Body of pancreas (tissue), 4 donors: ENCODE data around the gene ACER1.

Source experiments
- CTCF ChIP-seq, 7 experiments: fragments of 450-650 bp in 4 of 7; fragments of 200-600 bp in 3 of 7; sonication (generic) in 3 of 7; IDR thresholded peaks; one replicate each; pipeline ENCODE4 v1.5.1; 2016 to 2019; ENCODE audit warnings: antibody characterized with exemption in 7 of 7
- POLR2A ChIP-seq, 3 donors: fragments of 450-650 bp; IDR thresholded peaks; one replicate each; pipeline ENCODE4 v1.6.1; 2016; ENCODE audit warnings: antibody characterized with exemption in 3 of 3, mild to moderate bottlenecking in 2 of 3

- TF ChIP-seq CTCF (IDR thresholded peaks at IDR 0.05) (no peak), POLR2A (IDR thresholded peaks at IDR 0.05) (no peak)
Measured at GRCh38 chr19:6272411-6272791, 61.0 kb downstream of the ACER1 start.
